GM18858 (cell line): ENCODE data around the gene FGF14.

ENCODE experiments used
- ATAC-seq: cut with Tn5 transposase; IDR thresholded peaks from one replicate; pipeline ENCODE4 v1.9.1; 2021; ENCODE audit not compliant: unreplicated experiment

FGF14 gene

DNA sequence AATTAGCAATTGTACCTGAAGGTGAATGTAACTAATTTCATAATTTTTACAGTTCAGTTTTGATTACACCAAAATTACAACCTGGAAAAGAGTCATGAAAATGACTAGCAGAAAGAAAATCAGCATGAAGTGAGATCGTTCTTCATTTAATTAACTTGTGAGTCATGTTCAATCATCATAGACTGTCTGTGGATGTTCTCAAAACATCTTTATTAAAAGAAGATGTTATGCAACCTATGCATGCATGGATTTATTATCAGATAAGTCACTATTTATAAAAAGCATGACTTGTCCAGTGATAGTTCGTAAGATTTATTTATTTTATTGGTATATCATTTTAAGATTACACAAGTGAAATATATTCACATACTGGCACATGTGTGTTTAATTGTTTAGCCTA, 703.4 kb downstream of the FGF14 start:
- no peak for ATAC-seq

DNA sequence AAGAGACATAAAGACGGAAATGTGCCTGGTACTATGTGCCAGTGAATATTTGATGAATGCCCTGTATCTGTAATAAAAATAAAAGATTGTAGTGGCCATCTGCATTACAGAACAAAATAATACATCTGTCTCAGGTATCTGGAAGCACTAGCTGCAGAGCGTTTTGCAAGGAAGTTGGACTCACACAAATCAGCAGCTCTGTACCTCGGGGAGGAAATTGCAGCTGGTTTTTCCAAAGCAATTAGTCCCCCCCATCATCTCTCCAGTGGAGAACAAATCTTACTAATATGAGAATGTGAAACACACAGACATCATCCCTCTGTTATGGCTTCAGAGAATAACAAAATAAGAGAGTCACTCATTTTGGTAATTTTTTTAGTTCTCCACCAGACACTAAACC, 704.1 kb downstream of the FGF14 start:
- no peak for ATAC-seq

DNA sequence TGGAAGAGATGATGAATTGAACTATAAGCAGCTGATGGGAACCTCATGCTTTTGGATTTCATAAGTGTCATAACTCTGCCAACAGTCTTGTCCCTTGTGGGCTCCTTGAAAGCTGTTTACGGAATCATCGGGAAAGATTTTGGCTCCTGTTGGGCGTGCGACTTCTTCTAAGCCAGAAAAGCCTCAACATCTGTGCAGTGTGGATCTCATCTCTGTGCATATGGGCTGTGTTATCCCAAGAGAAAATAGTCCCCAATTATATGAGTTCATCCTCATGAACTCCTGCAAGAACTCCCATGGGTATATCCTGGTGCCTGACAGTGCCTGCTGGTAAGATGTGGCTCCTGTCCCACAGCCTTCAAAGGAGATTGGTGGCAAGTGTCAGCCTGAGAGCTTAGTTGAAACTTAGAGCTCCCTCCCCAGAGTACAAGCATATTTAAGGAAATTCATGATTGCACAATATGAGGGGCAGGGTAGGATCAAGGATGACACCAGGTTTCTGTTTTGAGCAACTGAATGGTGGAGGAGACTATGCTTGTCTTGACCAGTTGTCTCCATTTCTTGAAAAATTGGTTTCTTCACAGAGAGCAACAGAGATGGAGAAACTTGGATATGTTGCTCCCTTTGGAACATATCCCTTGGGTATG, 705.9 kb downstream of the FGF14 start:
- no peak for ATAC-seq

DNA sequence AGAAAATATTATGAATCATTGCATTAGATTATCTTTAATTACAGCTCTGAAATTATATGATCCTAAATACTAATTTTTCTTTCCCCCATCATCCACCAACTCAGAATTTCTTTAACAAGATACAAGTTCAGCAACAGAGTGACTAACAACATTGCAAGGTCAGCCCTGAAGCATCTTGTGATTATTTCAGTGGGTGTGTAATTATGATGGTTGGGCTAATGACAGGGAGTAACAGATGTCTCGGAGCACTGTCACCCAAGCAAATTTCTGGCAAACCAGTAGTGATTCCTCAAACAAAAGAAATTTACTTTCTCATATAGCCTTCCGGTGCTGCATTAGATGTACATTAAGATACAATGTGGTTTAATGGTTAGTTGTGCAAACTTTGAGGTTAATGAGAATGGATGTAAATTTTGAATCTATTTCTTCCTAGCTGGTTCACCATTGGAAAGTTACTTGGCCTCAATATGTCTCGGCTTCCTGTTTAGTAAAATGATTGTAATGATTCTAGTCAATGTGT, 710.4 kb downstream of the FGF14 start:
- ATAC-seq: no peak

GRCh38 chr13:101690871-101691270, 711.0 kb downstream of the FGF14 start:
- ATAC-seq: no peak

GRCh38 chr13:101686003-101686402, 715.8 kb downstream of the FGF14 start:
- ATAC-seq: no peak

DNA sequence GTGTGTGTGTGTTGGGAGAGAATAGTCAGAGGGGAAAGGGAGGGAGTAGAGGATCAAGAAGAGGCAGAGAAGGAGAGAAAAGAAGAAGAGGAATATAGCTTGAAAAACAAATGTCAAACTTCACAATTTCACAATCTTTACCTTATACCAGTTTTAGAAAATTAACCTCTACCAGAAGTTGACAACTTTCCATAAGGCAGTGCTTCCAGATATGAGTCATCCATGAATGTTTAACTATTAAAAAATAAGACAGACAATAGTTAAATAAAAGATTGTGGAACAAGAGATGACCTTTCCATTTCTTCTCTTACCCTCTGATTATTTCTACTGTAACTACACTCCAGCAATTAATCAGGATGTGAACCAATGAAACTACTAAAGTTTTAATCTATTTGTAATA, 720.0 kb downstream of the FGF14 start:
- ATAC-seq: no peak

GRCh38 chr13:101673360-101674105, 728.3 kb downstream of the FGF14 start:
- no peak for ATAC-seq

DNA sequence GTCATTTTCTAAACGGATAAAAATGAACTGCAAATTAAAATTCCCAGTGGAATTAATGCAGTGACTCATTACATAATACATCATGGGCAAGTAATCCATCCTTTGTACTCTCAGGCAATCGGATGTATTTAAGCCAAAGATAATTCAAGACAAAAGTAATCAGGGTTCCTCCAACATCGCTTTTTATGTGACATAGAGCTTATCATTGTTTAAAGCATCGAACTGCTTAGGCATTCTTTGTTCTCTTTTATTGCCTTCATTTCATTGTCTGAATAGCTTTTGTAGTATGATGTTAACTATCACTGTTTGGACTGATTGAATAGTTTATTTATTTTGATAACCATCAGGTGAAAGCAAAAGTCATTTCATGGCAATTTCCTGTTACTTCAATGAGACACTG, 740.0 kb downstream of the FGF14 start:
- ATAC-seq: no peak
